H9 (cell line): ENCODE measurements around the gene BHLHE23. TPM values are rescaled to one million over a fixed set of nuclear protein-coding genes. Genes with fewer than 3 reads are reported as not detected.

ENCODE experiments used
- DNase-seq: peaks from one replicate; pipeline ENCODE4 v3.0.0-alpha.2; 2017
- H2AFZ ChIP-seq: one replicate; pipeline ENCODE4 v1.6.1; 2013; ENCODE audit warnings: mild to moderate bottlenecking, low read length, control low read depth, moderate library complexity
- H2AK5ac ChIP-seq: 2 replicates; pipeline ENCODE4 v1.6.1; 2013; ENCODE audit warnings: low read length, control low read depth, mixed read lengths; ENCODE audit not compliant: insufficient read length
- H2BK120ac ChIP-seq: one replicate; pipeline ENCODE4 v1.6.1; 2013; ENCODE audit warnings: low read depth, mild to moderate bottlenecking, low read length, control low read depth, inconsistent platforms; ENCODE audit not compliant: poor library complexity, severe bottlenecking
- H2BK12ac ChIP-seq: 2 replicates; pipeline ENCODE4 v1.6.1; 2013; ENCODE audit warnings: low read length, control low read depth, mixed read lengths, low read depth; ENCODE audit not compliant: insufficient read length
- H2BK15ac ChIP-seq: 2 replicates; pipeline ENCODE4 v1.6.1; 2013; ENCODE audit warnings: low read depth, low read length, control low read depth
- H2BK20ac ChIP-seq: one replicate; pipeline ENCODE4 v1.6.1; 2013; ENCODE audit warnings: low read depth, mild to moderate bottlenecking, low read length, control low read depth, inconsistent platforms; ENCODE audit not compliant: poor library complexity, severe bottlenecking
- H2BK5ac ChIP-seq: 2 replicates; pipeline ENCODE4 v1.6.1; 2013; ENCODE audit warnings: low read length, control low read depth, mixed read lengths; ENCODE audit not compliant: insufficient read length
- H3K14ac ChIP-seq: 2 replicates; pipeline ENCODE4 v1.6.1; 2013; ENCODE audit warnings: low read length, control low read depth; ENCODE audit not compliant: insufficient read depth
- H3K18ac ChIP-seq: 2 replicates; pipeline ENCODE4 v1.6.1; 2013; ENCODE audit warnings: low read depth, mild to moderate bottlenecking, mixed read lengths, low read length, control low read depth; ENCODE audit not compliant: insufficient read length
- H3K23ac ChIP-seq: 2 replicates; pipeline ENCODE4 v1.6.1; 2013; ENCODE audit warnings: low read length, control low read depth, mixed read lengths, low read depth; ENCODE audit not compliant: insufficient read length
- H3K23me2 ChIP-seq: 2 replicates; pipeline ENCODE4 v1.6.1; 2013; ENCODE audit warnings: low read depth, mild to moderate bottlenecking, mixed read lengths, low read length, control low read depth; ENCODE audit not compliant: insufficient read length, poor library complexity, severe bottlenecking
- H3K27ac ChIP-seq: 2 replicates; pipeline ENCODE4 v1.5.1; 2013; ENCODE audit warnings: low read length, control low read depth, mixed read lengths, low read depth; ENCODE audit not compliant: insufficient read length
- H3K27me3 ChIP-seq: 2 replicates; pipeline ENCODE4 v1.6.1; 2013; ENCODE audit warnings: low read length, control low read depth, inconsistent platforms; ENCODE audit not compliant: insufficient read depth
- H3K4ac ChIP-seq: 2 replicates; pipeline ENCODE4 v1.6.1; 2013; ENCODE audit warnings: low read depth, mild to moderate bottlenecking, control low read depth, inconsistent platforms, low read length, moderate library complexity
- H3K4me1 ChIP-seq: 2 replicates; pipeline ENCODE4 v1.6.1; 2013; ENCODE audit warnings: low read length, control low read depth, inconsistent platforms; ENCODE audit not compliant: insufficient read depth
- H3K4me2 ChIP-seq: 2 replicates; pipeline ENCODE4 v1.6.1; 2013; ENCODE audit warnings: low read length, control low read depth, mixed read lengths; ENCODE audit not compliant: insufficient read length, insufficient read depth
- H3K56ac ChIP-seq: 2 replicates; pipeline ENCODE4 v1.6.1; 2013; ENCODE audit warnings: low read depth, mild to moderate bottlenecking, mixed read lengths, low read length, control low read depth; ENCODE audit not compliant: insufficient read length
- H3K79me1 ChIP-seq: 2 replicates; pipeline ENCODE4 v1.6.1; 2013; ENCODE audit warnings: low read depth, mild to moderate bottlenecking, moderate library complexity, low read length, control low read depth, inconsistent platforms; ENCODE audit not compliant: insufficient read depth, poor library complexity, severe bottlenecking
- H3K79me2 ChIP-seq: 2 replicates; pipeline ENCODE4 v1.6.1; 2013; ENCODE audit warnings: low read length, control low read depth, inconsistent platforms; ENCODE audit not compliant: insufficient read depth
- H3K9ac ChIP-seq: 2 replicates; pipeline ENCODE4 v1.6.1; 2013; ENCODE audit warnings: low read length, control low read depth, mixed read lengths; ENCODE audit not compliant: insufficient read length; ENCODE audit errors: extremely low read depth
- H3K9me3 ChIP-seq: one replicate; pipeline ENCODE4 v1.6.1; 2013; ENCODE audit warnings: low read depth, low read length, inconsistent platforms; ENCODE audit not compliant: control insufficient read depth
- H3T11ph ChIP-seq: one replicate; pipeline ENCODE4 v1.6.1; 2013; ENCODE audit warnings: mild to moderate bottlenecking, low read length, control low read depth, inconsistent platforms
- H4K20me1 ChIP-seq: one replicate; pipeline ENCODE4 v1.6.1; 2013; ENCODE audit not compliant: control insufficient read depth, insufficient read length, insufficient read depth
- H4K5ac ChIP-seq: 2 replicates; pipeline ENCODE4 v1.6.1; 2013; ENCODE audit warnings: low read depth, mild to moderate bottlenecking, mixed read lengths, low read length, control low read depth; ENCODE audit not compliant: insufficient read length
- H4K8ac ChIP-seq: replicated peaks from 2 replicates; pipeline ENCODE4 v1.6.1; 2013; ENCODE audit warnings: low read length, control low read depth, mixed read lengths, low read depth; ENCODE audit not compliant: insufficient read length
- H4K91ac ChIP-seq: 2 replicates; pipeline ENCODE4 v1.6.1; 2013; ENCODE audit warnings: low read depth, mild to moderate bottlenecking, moderate library complexity, mixed read lengths, low read length, control low read depth; ENCODE audit not compliant: insufficient read length
- H3K27ac Mint-ChIP-seq, 3 experiments: 2 replicates in 2 of 3; 3 replicates in 1 of 3; pipeline ENCODE4 v1.8.0; 2020 to 2021; ENCODE audit warnings: mixed read lengths in 3 of 3, mild to moderate bottlenecking in 1 of 3, moderate library complexity in 1 of 3
- H3K27me3 Mint-ChIP-seq: 2 replicates; pipeline ENCODE4 v1.8.0; 2021; ENCODE audit warnings: low read depth, mild to moderate bottlenecking, moderate library complexity, mixed read lengths
- H3K36me3 Mint-ChIP-seq, 3 experiments: 2 replicates in 2 of 3; 3 replicates in 1 of 3; pipeline ENCODE4 v1.8.0; 2020 to 2021; ENCODE audit warnings: low read depth in 3 of 3, mixed read lengths in 3 of 3; ENCODE audit not compliant: insufficient read depth in 1 of 3
- H3K4me1 Mint-ChIP-seq, 2 experiments: 2 replicates each; pipeline ENCODE4 v1.8.0; 2020; ENCODE audit warnings: mixed read lengths in 2 of 2
- H3K4me3 Mint-ChIP-seq, 2 experiments: 2 replicates in 1 of 2; 3 replicates in 1 of 2; pipeline ENCODE4 v1.8.0; 2020 to 2021; ENCODE audit warnings: mild to moderate bottlenecking in 2 of 2, mixed read lengths in 2 of 2, moderate library complexity in 1 of 2
- H3K9me3 Mint-ChIP-seq, 2 experiments: 2 replicates in 1 of 2; 3 replicates in 1 of 2; pipeline ENCODE4 v1.8.0; 2020; ENCODE audit warnings: mild to moderate bottlenecking in 2 of 2, mixed read lengths in 2 of 2, moderate library complexity in 1 of 2
- WGBS: extraction: QIAGEN DNeasy Blood & Tissue Kit; methylation state at CpG from one replicate; pipeline ENCODE4 v1.1.7; 2013; ENCODE audit warnings: missing lambda C conversion rate, low lambda C conversion rate, mixed read lengths; ENCODE audit not compliant: insufficient read length; ENCODE audit errors: extremely low coverage; 5-methylcytosine and 5-hydroxymethylcytosine counted together
- total RNA-seq: library from RNA; stranded (reverse); gene quantifications from 2 replicates; pipeline ENCODE4 v1.2.1, GENCODE V29; 2021
- TF ChIP-seq, protein P1 (sequence below): fragments of 200-600 bp; sonication (generic); conservative IDR thresholded peaks from 3 replicates; pipeline ENCODE4 v1.8.0; 2021; ENCODE audit warnings: antibody characterized with exemption, mild to moderate bottlenecking

Gene BHLHE23
- total RNA-seq, 1 experiment from 2014 or later, result 0.35 TPM

GRCh38 chr20:63004607-63005364, 2.0 kb downstream of the BHLHE23 start:
- Histone ChIP-seq H3K9ac (no peak overlapping the region), H3K9me3 (no peaks in the 10 kb centered on the region), H3K27me3 (peaks cover 59% of the 10 kb centered on the region), H3T11ph (no peak overlapping the region), H2BK120ac (no peak overlapping the region), H3K23me2 (peaks cover 16% of the 10 kb centered on the region), H2AFZ (no peak overlapping the region), H3K79me1 (no peaks in the 10 kb centered on the region), H3K27ac (no peak overlapping the region), H2BK20ac (no peak overlapping the region), H3K18ac (no peak overlapping the region), H3K14ac (no peak overlapping the region), H3K4me1 (peaks cover 2% of the 10 kb centered on the region; the same call in 1 of the 2 replicates), H4K20me1 (no peaks in the 10 kb centered on the region), H2BK12ac (no peak overlapping the region), H3K79me2 (no peaks in the 10 kb centered on the region), H4K8ac (no peak overlapping the region), H3K56ac (no peak overlapping the region), H2BK5ac (no peak overlapping the region), H2AK5ac (no peak overlapping the region), H4K91ac (no peak overlapping the region), H3K4me2 (no peak overlapping the region), H4K5ac (no peak overlapping the region), H2BK15ac (no peak overlapping the region), H3K4ac (no peak overlapping the region), H3K23ac (no peak overlapping the region)
- TF ChIP-seq, protein P1, sequence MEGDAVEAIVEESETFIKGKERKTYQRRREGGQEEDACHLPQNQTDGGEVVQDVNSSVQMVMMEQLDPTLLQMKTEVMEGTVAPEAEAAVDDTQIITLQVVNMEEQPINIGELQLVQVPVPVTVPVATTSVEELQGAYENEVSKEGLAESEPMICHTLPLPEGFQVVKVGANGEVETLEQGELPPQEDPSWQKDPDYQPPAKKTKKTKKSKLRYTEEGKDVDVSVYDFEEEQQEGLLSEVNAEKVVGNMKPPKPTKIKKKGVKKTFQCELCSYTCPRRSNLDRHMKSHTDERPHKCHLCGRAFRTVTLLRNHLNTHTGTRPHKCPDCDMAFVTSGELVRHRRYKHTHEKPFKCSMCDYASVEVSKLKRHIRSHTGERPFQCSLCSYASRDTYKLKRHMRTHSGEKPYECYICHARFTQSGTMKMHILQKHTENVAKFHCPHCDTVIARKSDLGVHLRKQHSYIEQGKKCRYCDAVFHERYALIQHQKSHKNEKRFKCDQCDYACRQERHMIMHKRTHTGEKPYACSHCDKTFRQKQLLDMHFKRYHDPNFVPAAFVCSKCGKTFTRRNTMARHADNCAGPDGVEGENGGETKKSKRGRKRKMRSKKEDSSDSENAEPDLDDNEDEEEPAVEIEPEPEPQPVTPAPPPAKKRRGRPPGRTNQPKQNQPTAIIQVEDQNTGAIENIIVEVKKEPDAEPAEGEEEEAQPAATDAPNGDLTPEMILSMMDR, result no peak
- Mint-ChIP-seq H3K4me3 (peak overlapping the region in 1 of 2 experiments; percentile 58; a peak in 3 of 5 replicates), H3K27ac (no peak overlapping the region), H3K27me3 (peaks cover 92% of the 10 kb centered on the region), H3K36me3 (no peaks in the 10 kb centered on the region), H3K9me3 (peaks cover 0 to 6% of the 10 kb centered on the region in 2 experiments; a peak in 2 of 5 replicates), H3K4me1 (peaks cover 31 to 44% of the 10 kb centered on the region in 2 experiments)
- DNase-seq, result no peak
- no CpG with 5 or more reads among the region's 53 CpGs for WGBS
